ENCODE measurements around the gene RPA3. TPM values are rescaled to one million over a fixed set of nuclear protein-coding genes. Genes with fewer than 3 reads are reported as not detected.

Gene RPA3
- total RNA-seq (2021; ENCODE audit: unreplicated experiment) (87.5 TPM), Bru-seq, nascent RNA (percentile 34 among the genes with signal in this experiment), BruChase-seq, experiment 1, labeled RNA remaining after a 6-hour chase (percentile 35 among the genes with signal in this experiment), BruChase-seq, experiment 2, labeled RNA remaining after a 2-hour chase (percentile 27 among the genes with signal in this experiment)
- 34.1 and 53.5 TPM in 2 replicates for polyA plus RNA-seq (2012)
- long read RNA-seq, partial matches to known transcripts = 75 of 80 reads
- long read RNA-seq, other reads (novel, unspliced or antisense) = 1 of 80 reads

DNA sequence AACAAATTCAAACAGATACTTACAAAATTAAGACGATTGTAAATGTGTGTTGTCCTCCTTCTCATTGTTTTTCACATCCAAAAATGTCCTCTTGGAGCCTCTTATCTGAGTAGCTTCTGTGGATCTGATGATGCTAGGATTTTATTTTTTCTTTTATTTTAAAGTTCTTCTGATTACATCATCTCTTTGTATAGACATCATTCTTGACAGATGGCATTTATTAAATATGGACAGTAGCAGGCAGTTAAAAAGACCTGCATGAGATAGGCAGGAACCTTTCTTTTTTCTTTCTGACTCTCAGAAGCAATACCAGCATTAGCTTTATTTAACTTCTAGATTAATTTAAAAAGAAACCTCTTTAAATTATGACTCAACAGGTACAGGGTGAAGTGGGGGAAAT, at the start of gene RPA3:
TSS of gene RPA3 (minus strand) at position 116 of the 400 bp plus-strand sequence. CDS start 78,189 bp downstream, outside the sequence.
- intact Hi-C loops (cut with micrococcal nuclease) = no loop called here
- no peak within 1 kb of the TSS for H3K4me2 ChIP-seq (ENCODE audit: low read length)
- RAD21 ChIA-PET (ENCODE audit: low non-redundant PET in 1 of 2, low total read pairs in 2 of 2, uncharacterized antibody in 2 of 2, unreplicated experiment in 2 of 2) = no interaction called here
- DNase-seq (ENCODE audit: low read depth, low spot score) (no peak), ATAC-seq (no peak)
- CTCF ChIA-PET = no interaction called here
- no TSS peak for BruUV-seq (replicated peaks)
- TF ChIP-seq TCF7L2 (IDR thresholded peaks at IDR 0.05; ENCODE audit: borderline replicate concordance, extremely low read depth, insufficient read depth, insufficient read length) (no peak), SRF (IDR thresholded peaks at IDR 0.05; ENCODE audit: low read depth) (no peak), EZH2 (IDR thresholded peaks at IDR 0.05) (no peak), CEBPB (IDR thresholded peaks at IDR 0.05; ENCODE audit: low read depth) (no peak), POLR2A (IDR thresholded peaks at IDR 0.05; ENCODE audit: borderline replicate concordance, extremely low read depth, insufficient read depth, insufficient read length) (no peak), EZH2phosphoT487 (IDR thresholded peaks at IDR 0.05; ENCODE audit: borderline replicate concordance) (no peak)
- TF ChIP-seq, protein P1, sequence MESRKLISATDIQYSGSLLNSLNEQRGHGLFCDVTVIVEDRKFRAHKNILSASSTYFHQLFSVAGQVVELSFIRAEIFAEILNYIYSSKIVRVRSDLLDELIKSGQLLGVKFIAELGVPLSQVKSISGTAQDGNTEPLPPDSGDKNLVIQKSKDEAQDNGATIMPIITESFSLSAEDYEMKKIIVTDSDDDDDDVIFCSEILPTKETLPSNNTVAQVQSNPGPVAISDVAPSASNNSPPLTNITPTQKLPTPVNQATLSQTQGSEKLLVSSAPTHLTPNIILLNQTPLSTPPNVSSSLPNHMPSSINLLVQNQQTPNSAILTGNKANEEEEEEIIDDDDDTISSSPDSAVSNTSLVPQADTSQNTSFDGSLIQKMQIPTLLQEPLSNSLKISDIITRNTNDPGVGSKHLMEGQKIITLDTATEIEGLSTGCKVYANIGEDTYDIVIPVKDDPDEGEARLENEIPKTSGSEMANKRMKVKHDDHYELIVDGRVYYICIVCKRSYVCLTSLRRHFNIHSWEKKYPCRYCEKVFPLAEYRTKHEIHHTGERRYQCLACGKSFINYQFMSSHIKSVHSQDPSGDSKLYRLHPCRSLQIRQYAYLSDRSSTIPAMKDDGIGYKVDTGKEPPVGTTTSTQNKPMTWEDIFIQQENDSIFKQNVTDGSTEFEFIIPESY (IDR thresholded peaks at IDR 0.05; ENCODE audit: extremely low read depth, insufficient replicate concordance, low read length) = no peak
- TF ChIP-seq, protein P2, sequence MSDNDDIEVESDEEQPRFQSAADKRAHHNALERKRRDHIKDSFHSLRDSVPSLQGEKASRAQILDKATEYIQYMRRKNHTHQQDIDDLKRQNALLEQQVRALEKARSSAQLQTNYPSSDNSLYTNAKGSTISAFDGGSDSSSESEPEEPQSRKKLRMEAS (IDR thresholded peaks at IDR 0.05) = no peak
- TF ChIP-seq, protein P3, sequence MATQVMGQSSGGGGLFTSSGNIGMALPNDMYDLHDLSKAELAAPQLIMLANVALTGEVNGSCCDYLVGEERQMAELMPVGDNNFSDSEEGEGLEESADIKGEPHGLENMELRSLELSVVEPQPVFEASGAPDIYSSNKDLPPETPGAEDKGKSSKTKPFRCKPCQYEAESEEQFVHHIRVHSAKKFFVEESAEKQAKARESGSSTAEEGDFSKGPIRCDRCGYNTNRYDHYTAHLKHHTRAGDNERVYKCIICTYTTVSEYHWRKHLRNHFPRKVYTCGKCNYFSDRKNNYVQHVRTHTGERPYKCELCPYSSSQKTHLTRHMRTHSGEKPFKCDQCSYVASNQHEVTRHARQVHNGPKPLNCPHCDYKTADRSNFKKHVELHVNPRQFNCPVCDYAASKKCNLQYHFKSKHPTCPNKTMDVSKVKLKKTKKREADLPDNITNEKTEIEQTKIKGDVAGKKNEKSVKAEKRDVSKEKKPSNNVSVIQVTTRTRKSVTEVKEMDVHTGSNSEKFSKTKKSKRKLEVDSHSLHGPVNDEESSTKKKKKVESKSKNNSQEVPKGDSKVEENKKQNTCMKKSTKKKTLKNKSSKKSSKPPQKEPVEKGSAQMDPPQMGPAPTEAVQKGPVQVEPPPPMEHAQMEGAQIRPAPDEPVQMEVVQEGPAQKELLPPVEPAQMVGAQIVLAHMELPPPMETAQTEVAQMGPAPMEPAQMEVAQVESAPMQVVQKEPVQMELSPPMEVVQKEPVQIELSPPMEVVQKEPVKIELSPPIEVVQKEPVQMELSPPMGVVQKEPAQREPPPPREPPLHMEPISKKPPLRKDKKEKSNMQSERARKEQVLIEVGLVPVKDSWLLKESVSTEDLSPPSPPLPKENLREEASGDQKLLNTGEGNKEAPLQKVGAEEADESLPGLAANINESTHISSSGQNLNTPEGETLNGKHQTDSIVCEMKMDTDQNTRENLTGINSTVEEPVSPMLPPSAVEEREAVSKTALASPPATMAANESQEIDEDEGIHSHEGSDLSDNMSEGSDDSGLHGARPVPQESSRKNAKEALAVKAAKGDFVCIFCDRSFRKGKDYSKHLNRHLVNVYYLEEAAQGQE (IDR thresholded peaks at IDR 0.05; ENCODE audit: low read depth) = no peak
- H3K9me2 ChIP-seq (ENCODE audit: insufficient read depth) = no peaks in the 10 kb centered on the region
- no peak within 1 kb of the TSS for H3K27ac ChIP-seq (ENCODE audit: low read depth, low read length)
- no peak within 1 kb of the TSS for H3K9ac ChIP-seq (ENCODE audit: low read length)
- no peak within 1 kb of the TSS for H3K4me3 ChIP-seq (replicated peaks in 1 of 2; ENCODE audit: low read depth in 1 of 2, low read length in 2 of 2)
- no peaks in the 10 kb centered on the region for H3K9me3 ChIP-seq (ENCODE audit: control insufficient read depth in 1 of 2, insufficient read depth in 1 of 2, low read depth in 1 of 2, low read length in 2 of 2)
- no peaks in the 10 kb centered on the region for H3K36me3 ChIP-seq (ENCODE audit: control insufficient read depth in 1 of 2, insufficient read depth in 2 of 2, low read length in 2 of 2)
- POLR2A ChIA-PET = no interaction called here
- no peaks in the 10 kb centered on the region for H4K20me1 ChIP-seq (ENCODE audit: insufficient read depth)
- no peaks in the 10 kb centered on the region for H3K27me3 ChIP-seq (ENCODE audit: insufficient read depth, low read length)
- H2AFZ ChIP-seq (ENCODE audit: low read depth, low read length, poor library complexity, severe bottlenecking) = no peak within 1 kb of the TSS
- H3K79me2 ChIP-seq (ENCODE audit: insufficient read depth, low read length) = no peaks in the 10 kb centered on the region
- no peaks in the 10 kb centered on the region for H3K4me1 ChIP-seq (ENCODE audit: control insufficient read depth in 1 of 2, insufficient read depth in 2 of 2, low read length in 2 of 2)

Measured in HCT116 (cell line).